B cell (primary cell): ENCODE data around the gene MNT. TPM values are rescaled to one million over a fixed set of nuclear protein-coding genes. Genes with fewer than 3 reads are reported as not detected.

ENCODE experiments used
- ATAC-seq: fragments of 200-7000 bp; cut with Tn5 transposase; one replicate; pipeline ENCODE4 v1.10.0; 2021; ENCODE audit warnings: low read depth, mild to moderate bottlenecking, moderate number of reproducible peaks, moderate library complexity
- CTCF ChIA-PET: fragments of 350-600 bp; sonication (Branson Sonifier 250); formaldehyde crosslinking; loops from one replicate; lab custom pipeline; 2021; ENCODE audit warnings: antibody characterized with exemption, inconsistent platforms; lab: Charles Lee
- POLR2A ChIA-PET: fragments of 350-600 bp; sonication (Branson Sonifier 250); formaldehyde crosslinking; loops from one replicate; lab custom pipeline; 2021; ENCODE audit warnings: antibody characterized with exemption; lab: Charles Lee
- DNase-seq: peaks from one replicate; pipeline ENCODE4 v3.0.0; 2013
- H2AFZ ChIP-seq: 2 replicates; pipeline ENCODE4 v1.6.1; 2012; ENCODE audit warnings: mild to moderate bottlenecking, low read depth, low read length; ENCODE audit not compliant: insufficient read depth, poor library complexity, severe bottlenecking
- H3K27ac ChIP-seq, 2 donors: 1 replicate in 1 of 2; 2 replicates in 1 of 2; pipeline ENCODE4 v1.5.1; 2012 to 2013; ENCODE audit warnings: low read length in 2 of 2, mild to moderate bottlenecking in 2 of 2, moderate library complexity in 1 of 2
- H3K27me3 ChIP-seq, 4 experiments: fragments of 200-600 bp in 1 of 4; sonication (generic) in 1 of 4; replicated peaks in 1 of 4; 1 replicate in 2 of 4; 2 replicates in 2 of 4; pipeline versions ENCODE4 v1.6.1 to v1.7.0; 2013 to 2016; ENCODE audit warnings: low read length in 3 of 4, mild to moderate bottlenecking in 2 of 4, mixed read lengths in 1 of 4, moderate library complexity in 1 of 4; ENCODE audit not compliant: insufficient read depth in 4 of 4, control insufficient read depth in 3 of 4; ENCODE audit errors: control extremely low read depth in 1 of 4
- H3K36me3 ChIP-seq, 2 experiments: replicated peaks in 1 of 2; 1 replicate in 1 of 2; 2 replicates in 1 of 2; pipeline versions ENCODE4 v1.6.1 to v1.7.1; 2013; ENCODE audit warnings: low read length in 1 of 2; ENCODE audit not compliant: insufficient read depth in 2 of 2, control insufficient read depth in 1 of 2; ENCODE audit errors: control extremely low read depth in 1 of 2, extremely low read depth in 1 of 2
- H3K4me1 ChIP-seq, 2 donors: fragments of 200-600 bp in 1 of 2; sonication (generic) in 1 of 2; 1 replicate in 1 of 2; 2 replicates in 1 of 2; pipeline versions ENCODE4 v1.5.1 to v1.6.1; 2013 to 2017; ENCODE audit warnings: low read length in 2 of 2; ENCODE audit not compliant: control insufficient read depth in 2 of 2, insufficient read depth in 2 of 2
- H3K4me2 ChIP-seq: replicated peaks from 2 replicates; pipeline ENCODE3; 2012; ENCODE audit warnings: mild to moderate bottlenecking, low read depth, low read length; ENCODE audit not compliant: poor library complexity, severe bottlenecking
- H3K4me3 ChIP-seq, 5 experiments: fragments of 200-600 bp in 1 of 5; sonication (generic) in 1 of 5; 1 replicate in 3 of 5; 2 replicates in 2 of 5; pipeline versions ENCODE4 v1.5.1 to v1.7.0; 2011 to 2016; ENCODE audit warnings: low read length in 4 of 5, mild to moderate bottlenecking in 4 of 5, low read depth in 2 of 5, control low read depth in 1 of 5, moderate library complexity in 1 of 5; ENCODE audit not compliant: insufficient read depth in 1 of 5; ENCODE audit errors: control extremely low read depth in 1 of 5, extremely low read depth in 1 of 5
- H3K79me2 ChIP-seq: fragments of 200-600 bp; sonication (generic); one replicate; pipeline ENCODE4 v1.6.0; 2016; ENCODE audit warnings: low read length; ENCODE audit not compliant: control insufficient read depth, insufficient read depth
- H3K9ac ChIP-seq: fragments of 200-600 bp; sonication (generic); 2 replicates; pipeline ENCODE4 v1.6.1; 2017; ENCODE audit warnings: mild to moderate bottlenecking, low read length, moderate library complexity
- H3K9me3 ChIP-seq, 3 donors: one replicate each; pipeline versions ENCODE4 v1.6.1 to v1.7.1; 2013; ENCODE audit warnings: low read length in 2 of 3; ENCODE audit not compliant: control insufficient read depth in 2 of 3, insufficient read depth in 1 of 3; ENCODE audit errors: control extremely low read depth in 1 of 3
- H4K20me1 ChIP-seq: 2 replicates; pipeline ENCODE4 v1.6.0; 2012; ENCODE audit warnings: mild to moderate bottlenecking, low read length; ENCODE audit not compliant: insufficient read depth, control insufficient read depth, poor library complexity, severe bottlenecking
- H3K27ac Mint-ChIP-seq: one replicate; pipeline ENCODE4 v1.8.0; 2021; ENCODE audit warnings: mixed read lengths
- H3K27me3 Mint-ChIP-seq: one replicate; pipeline ENCODE4 v1.8.0; 2021; ENCODE audit warnings: mixed read lengths
- H3K4me1 Mint-ChIP-seq: one replicate; pipeline ENCODE4 v1.8.0; 2021; ENCODE audit warnings: mixed read lengths
- H3K4me3 Mint-ChIP-seq: one replicate; pipeline ENCODE4 v1.8.0; 2021; ENCODE audit warnings: mixed read lengths
- H3K9me3 Mint-ChIP-seq: one replicate; pipeline ENCODE4 v1.8.0; 2022; ENCODE audit warnings: mixed read lengths; ENCODE audit not compliant: insufficient read depth
- CTCF ChIP-seq: fragments of 200-600 bp; IDR thresholded peaks from one replicate; pipeline ENCODE4 v1.8.0; 2022; ENCODE audit warnings: antibody characterized with exemption, mild to moderate bottlenecking
- EZH2 ChIP-seq: IDR thresholded peaks from 2 replicates; pipeline ENCODE4 v1.6.1; 2012; ENCODE audit warnings: borderline replicate concordance, low read depth, mild to moderate bottlenecking, moderate library complexity, low read length; ENCODE audit not compliant: insufficient read depth, poor library complexity, severe bottlenecking
- WGBS: methylation state at CpG from one replicate; pipeline ENCODE4 v1.1.5; 2013; ENCODE audit warnings: missing lambda C conversion rate; ENCODE audit not compliant: insufficient coverage; 5-methylcytosine and 5-hydroxymethylcytosine counted together
- intact Hi-C: fragments of 100-400 bp; cut with micrococcal nuclease; formaldehyde crosslinking; loops from one replicate; pipeline ENCODE4 v1.10.0; 2022
- polyA plus RNA-seq: library from polyadenylated mRNA; depleted of rRNA; stranded (reverse); fragments of >200 nt; gene quantifications from 2 replicates; pipeline ENCODE4 v1.2.3, GENCODE V29; 2012
- total RNA-seq, 2 donors: library from RNA; stranded (reverse); fragments of 120-200 nt in 1 of 2; gene quantifications; 1 replicate in 1 of 2; 2 replicates in 1 of 2; pipeline versions ENCODE4 v1.2.3 to v1.2.4, GENCODE V29; 2013 to 2022

Gene MNT
- total and polyA plus RNA-seq, 2 donors (not counting 1 experiment from before 2014, with no cell fraction given) = 20.0 to 68.5 TPM

DNA sequence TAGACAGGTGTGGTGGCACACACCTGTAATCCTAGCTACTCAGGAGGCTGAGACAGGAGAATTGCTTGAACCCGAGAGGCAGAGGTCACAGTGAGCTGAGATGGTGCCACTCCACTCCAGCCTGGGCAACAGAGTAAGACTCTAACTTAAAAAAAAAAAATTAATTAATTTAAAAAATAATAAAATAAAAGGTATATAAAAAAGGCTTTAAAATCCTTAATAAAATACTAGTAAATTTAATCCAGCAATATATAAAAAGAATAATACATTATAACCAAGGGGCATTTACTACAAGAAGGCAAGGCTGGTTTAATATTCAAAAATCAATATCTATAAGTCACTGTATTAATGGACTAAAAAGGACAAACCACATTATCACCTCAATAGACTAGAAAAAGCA is 44.8 kb upstream of the MNT start:
- no peak overlapping the region for H3K4me3 ChIP-seq
- no peaks in the 10 kb centered on the region for H3K27me3 ChIP-seq
- Mint-ChIP-seq H3K4me3 (no peak overlapping the region), H3K27me3 (no peaks in the 10 kb centered on the region), H3K9me3 (peaks cover 3% of the 10 kb centered on the region), H3K27ac (no peak overlapping the region), H3K4me1 (no peaks in the 10 kb centered on the region)
- POLR2A ChIA-PET = no interaction called here
- TF ChIP-seq EZH2 (no peak), CTCF (no peak)
- intact Hi-C loops = no loop called here
- no peak overlapping the region for H3K9ac ChIP-seq
- H2AFZ ChIP-seq = no peak overlapping the region
- CTCF ChIA-PET = no interaction called here
- no peaks in the 10 kb centered on the region for H3K4me1 ChIP-seq
- ATAC-seq (no peak), DNase-seq (no peak)
- peaks cover 0 to 7% (median 0%) of the 10 kb centered on the region in 3 donors for H3K9me3 ChIP-seq
- H3K4me2 ChIP-seq = no peak overlapping the region
- no peaks in the 10 kb centered on the region for H4K20me1 ChIP-seq
- H3K79me2 ChIP-seq = no peaks in the 10 kb centered on the region
- H3K36me3 ChIP-seq = peaks cover 4 to 7% of the 10 kb centered on the region in 2 experiments
- H3K27ac ChIP-seq = no peak overlapping the region
- no CpG with 5 or more reads among the region's 1 CpG for WGBS

DNA sequence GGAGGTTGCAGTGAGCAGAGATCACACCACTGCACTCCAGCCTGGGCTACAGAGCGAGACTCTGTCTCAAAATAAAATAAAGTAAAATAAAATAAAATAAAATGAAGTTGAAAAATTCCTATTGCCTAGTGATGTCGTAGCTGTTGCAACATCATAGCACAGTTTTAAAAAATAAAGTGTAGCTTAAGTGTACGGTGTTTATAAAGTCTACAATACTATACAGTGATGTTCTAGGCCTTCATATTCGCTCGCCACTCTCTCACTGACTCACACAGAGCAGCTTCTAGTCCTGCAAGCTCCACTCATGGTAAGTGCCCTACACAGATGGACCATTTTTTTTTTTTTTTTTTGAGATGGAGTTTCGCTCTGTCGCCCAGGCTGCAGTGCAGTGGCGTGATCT is 43.5 kb upstream of the MNT start:
- ATAC-seq = no peak
- Mint-ChIP-seq H3K9me3 (peaks cover 3% of the 10 kb centered on the region), H3K4me1 (no peaks in the 10 kb centered on the region), H3K27me3 (no peaks in the 10 kb centered on the region), H3K27ac (no peak overlapping the region), H3K4me3 (no peak overlapping the region)
- Histone ChIP-seq H3K9me3 (peaks cover 0 to 7% (median 0%) of the 10 kb centered on the region in 3 donors), H3K4me2 (no peak overlapping the region), H3K9ac (no peak overlapping the region), H3K27ac (no peak overlapping the region), H3K27me3 (no peaks in the 10 kb centered on the region), H2AFZ (no peak overlapping the region), H4K20me1 (no peaks in the 10 kb centered on the region), H3K4me3 (no peak overlapping the region), H3K79me2 (no peaks in the 10 kb centered on the region), H3K36me3 (peaks cover 4 to 9% of the 10 kb centered on the region in 2 experiments), H3K4me1 (no peaks in the 10 kb centered on the region)
- ChIA-PET POLR2A (no interaction called here), CTCF (no interaction called here)
- WGBS = 100% methylated on average over 2 of the region's 8 CpGs
- TF ChIP-seq CTCF (no peak), EZH2 (no peak)
- DNase-seq = no peak
- intact Hi-C loops = no loop called here
